Naive B cell (primary cell): ENCODE measurements around the gene PLK4. TPM values are rescaled to one million over a fixed set of nuclear protein-coding genes. Genes with fewer than 3 reads are reported as not detected.
A peak's percentile ranks its signal among the peaks of the same experiment; 100 is the strongest.
"Not testable (repeated sequence)": the region's sequence is repeated elsewhere in the genome, so short reads cannot be mapped to it uniquely, and the experiment has no call there.

Source experiments
- ATAC-seq, 2 donors: fragments of 150-1000 bp; cut with Tn5 transposase; 2 replicates each; pipeline ENCODE4 v1.10.0; 2021; ENCODE audit warnings: low read depth in 2 of 2, mild to moderate bottlenecking in 2 of 2, moderate library complexity in 2 of 2
- DNase-seq: peaks from one replicate; pipeline ENCODE4 v3.0.0; 2022
- H3K27ac Mint-ChIP-seq, 6 donors: one replicate each; pipeline ENCODE4 v1.8.0; 2020 to 2022; ENCODE audit warnings: mild to moderate bottlenecking in 6 of 6, mixed read lengths in 6 of 6, moderate library complexity in 5 of 6, inconsistent platforms in 2 of 6
- H3K27me3 Mint-ChIP-seq, 3 donors: one replicate each; pipeline ENCODE4 v1.8.0; 2021 to 2022; ENCODE audit warnings: mixed read lengths in 3 of 3, mild to moderate bottlenecking in 1 of 3
- H3K36me3 Mint-ChIP-seq, 2 donors: one replicate each; pipeline ENCODE4 v1.8.0; 2020 to 2022; ENCODE audit warnings: mixed read lengths in 2 of 2, inconsistent platforms in 1 of 2, mild to moderate bottlenecking in 1 of 2
- H3K4me1 Mint-ChIP-seq, 3 donors: one replicate each; pipeline ENCODE4 v1.8.0; 2020 to 2022; ENCODE audit warnings: mixed read lengths in 3 of 3, inconsistent platforms in 1 of 3, mild to moderate bottlenecking in 1 of 3, moderate library complexity in 1 of 3
- H3K4me3 Mint-ChIP-seq, 8 donors: one replicate each; pipeline ENCODE4 v1.8.0; 2020 to 2022; ENCODE audit warnings: mild to moderate bottlenecking in 8 of 8, mixed read lengths in 8 of 8, moderate library complexity in 8 of 8, inconsistent platforms in 2 of 8
- H3K9me3 Mint-ChIP-seq, 7 donors: one replicate each; pipeline ENCODE4 v1.8.0; 2020 to 2022; ENCODE audit warnings: mixed read lengths in 7 of 7, mild to moderate bottlenecking in 5 of 7, inconsistent platforms in 2 of 7, moderate library complexity in 1 of 7
- polyA plus RNA-seq, 6 donors: library from polyadenylated mRNA; unstranded; fragments of 300-500 nt; fragmentation: Illumina TruSeq; gene quantifications; one replicate each; pipeline ENCODE4 v1.2.3, GENCODE V29; 2021; ENCODE audit warnings: low read depth in 6 of 6

The PLK4 gene
- polyA plus RNA-seq, 6 donors from 2014 or later = 0.61 to 2.3 (median 0.85) TPM; not detected in 1

DNA sequence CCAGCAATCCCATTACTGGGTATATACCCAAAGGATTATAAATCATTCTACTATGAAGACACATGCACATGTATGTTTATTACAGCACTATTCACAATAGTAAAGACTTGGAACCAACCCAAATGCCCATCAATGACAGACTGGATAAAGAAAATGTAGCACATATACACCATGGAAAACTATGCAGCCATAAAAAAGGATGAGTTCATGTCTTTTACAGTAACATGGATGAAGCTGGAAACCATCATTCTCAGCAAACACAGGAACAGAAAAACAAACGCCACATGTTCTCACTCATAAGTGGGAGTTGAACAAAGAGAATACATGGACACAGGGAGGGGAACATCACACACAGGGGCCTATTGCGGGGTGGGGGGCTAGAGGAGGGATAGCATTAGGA is 45.0 kb downstream of the PLK4 start:
- H3K4me3 Mint-ChIP-seq = peak overlapping the region in 1 of 8 donors; percentile 74
- DNase-seq, H3K9me3 Mint-ChIP-seq, H3K4me1 Mint-ChIP-seq, H3K27me3 Mint-ChIP-seq, ATAC-seq: not testable (repeated sequence)
- H3K36me3 Mint-ChIP-seq = peaks cover 8 to 21% of the 10 kb centered on the region in 2 donors
- peak overlapping the region in 2 of 6 donors; percentile 42 to 50 for H3K27ac Mint-ChIP-seq

- ATAC-seq = no peak
- Mint-ChIP-seq H3K27me3 (no peaks in the 10 kb centered on the region), H3K27ac (peak overlapping the region in 1 of 6 donors; percentile 56), H3K36me3 (peaks cover 6 to 15% of the 10 kb centered on the region in 2 donors), H3K9me3 (peaks cover 0 to 5% (median 0%) of the 10 kb centered on the region in 7 donors), H3K4me3 (no peak overlapping the region), H3K4me1 (no peaks in the 10 kb centered on the region)
- DNase-seq = no peak
These were observed 49.5 kb downstream of the PLK4 start for GRCh38 chr4:127930175-127930574.

GRCh38 chr4:127931836-127932235 is 51.1 kb downstream of the PLK4 start:
- DNase-seq, H3K27ac Mint-ChIP-seq, H3K36me3 Mint-ChIP-seq, H3K27me3 Mint-ChIP-seq, H3K4me1 Mint-ChIP-seq, H3K9me3 Mint-ChIP-seq, ATAC-seq, H3K4me3 Mint-ChIP-seq: not testable (repeated sequence)

DNA sequence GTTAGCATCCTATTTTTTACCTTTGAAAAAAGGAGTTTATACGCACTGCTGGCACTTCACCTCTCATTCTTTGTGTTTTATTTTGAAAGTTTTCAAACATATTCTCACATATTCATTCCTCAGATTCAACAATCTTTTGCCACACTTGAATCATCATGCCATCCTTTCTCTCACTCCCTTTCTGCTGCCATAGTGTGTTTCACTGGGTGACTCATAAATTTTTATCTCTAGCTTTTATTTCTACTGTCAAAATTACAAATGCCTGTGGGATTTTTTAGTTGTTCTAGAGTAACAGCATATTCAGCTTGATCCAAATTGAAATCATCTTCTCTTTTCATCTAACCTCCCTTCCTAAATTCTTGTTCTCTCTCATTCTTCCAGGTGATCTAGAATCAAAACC is 56.3 kb downstream of the PLK4 start:
- no peaks in the 10 kb centered on the region for H3K9me3 Mint-ChIP-seq
- no peaks in the 10 kb centered on the region for H3K27me3 Mint-ChIP-seq
- DNase-seq (no peak), ATAC-seq (no peak)
- H3K27ac Mint-ChIP-seq = peak overlapping the region in 3 of 6 donors; percentile 1 to 45 (median 37)
- no peak overlapping the region for H3K4me3 Mint-ChIP-seq
- peaks cover 0 to 11% of the 10 kb centered on the region in 2 donors for H3K36me3 Mint-ChIP-seq
- H3K4me1 Mint-ChIP-seq = no peaks in the 10 kb centered on the region

Other genes with a start within 250 kb of the PLK4 start
- 1 to 10 TPM in 1 of 6 donors, not detected in 5; 2.0 TPM for gene INTU, start 247.9 kb upstream of the PLK4 start, polyA plus RNA-seq
- gene SLC25A31, start 150.5 kb upstream of the PLK4 start, polyA plus RNA-seq = not detected
- gene HSPA4L, start 98.6 kb upstream of the PLK4 start, polyA plus RNA-seq = under 1 TPM in 2 of 6 donors, not detected in 4; 0.05 TPM
- gene MFSD8, start 84.3 kb downstream of the PLK4 start, polyA plus RNA-seq = 10 to 100 TPM in 3 of 6 donors, 1 to 10 TPM in 3; 7.1 to 13.3 (median 9.5) TPM
- 10 to 100 TPM in 1 of 6 donors, 1 to 10 TPM in 5; 3.4 to 12.3 (median 8.5) TPM for gene ABHD18, start 84.5 kb downstream of the PLK4 start, polyA plus RNA-seq
- 1 to 10 TPM; 3.2 to 8.1 (median 4.3) TPM for gene LARP1B, start 180.4 kb downstream of the PLK4 start, polyA plus RNA-seq